NCI-H1930 (cell line): ENCODE measurements around the gene CGNL1.
A peak's percentile ranks its signal among the peaks of the same experiment; 100 is the strongest.

Experiments
- DNase-seq, 2 experiments: peaks; one replicate each; lab custom pipeline; 2025; lab: John Stamatoyannopoulos, UW

Gene CGNL1

DNA sequence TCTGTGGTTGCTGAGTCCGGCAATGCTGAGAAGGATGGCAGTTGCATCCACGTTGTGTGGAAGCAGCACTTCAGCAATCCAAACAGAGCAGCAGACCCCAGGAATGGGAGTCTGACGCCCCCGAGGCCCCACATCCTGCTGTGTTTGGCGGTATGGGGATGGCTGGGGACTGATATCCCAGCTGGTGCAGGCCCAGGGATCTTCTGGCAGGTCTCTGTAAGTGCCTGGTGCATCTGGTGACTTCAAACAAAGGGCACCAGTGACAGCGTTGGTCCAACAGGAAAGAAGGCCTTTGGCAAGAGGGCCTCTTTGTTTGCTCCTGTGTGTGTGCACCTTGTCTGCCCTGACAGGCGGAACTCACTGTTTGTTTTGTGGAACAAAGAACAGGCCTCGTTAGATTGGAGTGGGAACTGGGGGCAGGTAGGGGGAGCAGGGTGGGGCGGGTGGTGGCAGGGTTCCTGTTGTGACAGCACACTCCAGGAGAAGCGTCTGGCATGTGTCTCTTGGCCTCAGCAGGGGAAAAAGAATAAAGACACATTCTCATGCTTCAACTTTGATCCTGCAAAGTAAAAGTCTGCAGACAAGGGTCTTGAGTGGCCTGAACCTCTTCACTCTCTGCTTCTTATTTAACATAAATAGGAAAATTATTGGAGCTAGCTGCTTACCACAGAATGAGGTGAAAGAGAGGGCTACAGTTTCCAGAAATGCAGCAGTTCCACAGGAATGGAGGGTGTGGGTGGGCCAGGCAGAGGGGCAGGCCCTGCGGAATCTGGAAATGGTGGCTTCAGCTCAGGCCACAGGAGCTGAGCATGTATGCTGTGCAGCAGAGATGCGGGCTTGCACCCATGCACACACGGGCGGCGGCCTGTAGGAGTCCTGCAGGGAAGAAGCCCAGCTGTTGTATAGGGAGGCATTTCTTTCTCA lies 120.9 kb downstream of the CGNL1 start:
- DNase-seq = no peak

DNA sequence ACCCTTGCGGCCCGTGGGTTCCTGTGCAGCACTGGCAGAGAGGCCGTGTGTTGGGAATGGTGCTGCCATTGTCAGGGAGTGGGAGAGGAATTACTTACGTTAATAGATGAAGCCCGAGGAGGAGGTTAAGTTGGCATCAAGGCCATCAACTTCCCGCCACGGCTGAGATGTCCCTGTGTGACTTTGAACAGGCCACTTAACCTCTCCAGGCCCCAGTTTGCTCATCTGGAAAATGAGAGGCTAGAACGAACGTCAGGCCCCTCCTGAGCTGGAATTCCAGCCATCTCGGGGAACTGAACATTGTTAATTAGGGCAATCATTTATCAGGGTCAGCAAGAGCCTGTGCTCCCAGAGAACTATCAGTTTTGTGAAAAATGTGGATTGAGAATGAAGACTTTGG lies 124.0 kb downstream of the CGNL1 start:
- no peak for DNase-seq

DNA sequence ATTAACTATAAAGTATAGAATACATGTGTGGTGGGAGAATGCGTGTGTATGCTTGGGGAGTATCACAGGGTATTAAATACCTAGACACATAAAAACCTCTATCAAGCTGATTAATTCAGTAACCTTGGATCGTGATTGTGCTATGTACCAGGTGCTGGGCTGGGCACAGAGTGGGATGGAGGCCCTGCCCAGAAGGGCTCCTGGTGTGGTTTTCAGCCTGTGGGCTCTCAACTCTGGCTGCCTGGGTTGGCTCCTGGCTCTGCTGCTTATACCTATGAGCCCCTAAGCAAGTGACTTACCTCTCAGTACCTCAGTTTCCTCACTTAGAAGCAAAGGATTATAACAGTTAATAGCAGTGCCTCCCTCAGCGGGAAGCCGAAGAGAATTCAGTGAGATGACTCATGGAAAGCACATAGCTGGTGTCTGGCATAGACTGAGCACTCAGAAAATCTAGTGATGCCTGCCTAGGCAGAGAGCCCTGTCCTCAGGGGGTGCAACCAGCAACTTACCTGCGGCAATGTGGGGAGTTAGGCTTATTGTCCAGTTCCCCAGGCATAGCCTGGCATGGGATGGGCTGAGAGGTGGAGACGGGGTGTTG lies 124.8 kb downstream of the CGNL1 start:
- DNase-seq = no peak

DNA sequence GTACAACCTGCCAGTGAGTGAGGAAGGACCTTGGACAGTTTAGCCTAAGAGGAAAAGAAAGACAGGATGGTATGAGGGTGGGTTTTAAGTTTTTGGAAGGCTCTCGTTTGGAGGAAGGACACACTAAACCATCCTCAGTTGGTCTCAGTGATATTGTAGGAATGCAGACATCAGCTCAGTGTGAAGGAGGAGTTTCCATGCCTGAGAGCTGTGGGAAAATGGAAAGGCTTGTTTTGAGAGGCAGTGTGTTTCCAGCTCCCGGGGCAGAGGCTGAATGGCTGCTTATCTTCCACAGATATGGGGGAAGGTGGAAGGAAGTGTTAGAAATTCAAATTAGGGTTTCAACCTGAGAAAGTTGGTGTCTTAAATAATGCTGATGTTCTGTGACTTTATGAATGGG lies 125.8 kb downstream of the CGNL1 start:
- DNase-seq = no peak

DNA sequence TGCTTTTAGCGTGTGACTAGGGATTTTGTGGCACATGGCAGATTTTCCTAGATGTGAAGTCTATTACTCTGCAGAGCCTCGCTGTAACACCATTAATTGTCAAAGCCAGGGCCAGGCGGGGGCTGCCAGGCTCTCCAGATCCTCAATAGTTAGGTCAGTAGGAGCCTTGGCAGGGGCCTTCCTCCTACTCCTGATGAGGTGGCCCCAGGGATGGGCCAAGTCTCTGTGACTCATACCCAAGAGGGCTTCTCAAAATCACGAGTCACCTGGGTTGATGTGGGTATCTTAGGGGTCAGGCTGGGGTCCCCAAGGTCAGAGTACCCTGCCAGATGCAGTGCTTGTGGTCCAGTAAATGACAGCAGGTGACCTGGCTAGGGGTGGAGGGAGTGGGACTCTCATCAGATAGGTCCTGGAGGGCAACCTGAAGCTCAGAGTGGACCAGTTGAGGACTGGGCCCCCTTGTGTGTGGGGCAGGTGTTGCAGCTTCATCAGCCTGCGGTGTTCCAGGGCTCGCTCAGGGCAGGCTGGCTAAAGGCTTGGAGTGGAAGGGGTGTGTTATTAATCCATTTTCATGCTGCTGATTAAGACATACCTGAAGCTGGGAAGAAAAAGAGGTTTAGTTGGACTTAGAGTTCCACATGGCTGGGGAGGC lies 126.9 kb downstream of the CGNL1 start:
- DNase-seq = no peak

DNA sequence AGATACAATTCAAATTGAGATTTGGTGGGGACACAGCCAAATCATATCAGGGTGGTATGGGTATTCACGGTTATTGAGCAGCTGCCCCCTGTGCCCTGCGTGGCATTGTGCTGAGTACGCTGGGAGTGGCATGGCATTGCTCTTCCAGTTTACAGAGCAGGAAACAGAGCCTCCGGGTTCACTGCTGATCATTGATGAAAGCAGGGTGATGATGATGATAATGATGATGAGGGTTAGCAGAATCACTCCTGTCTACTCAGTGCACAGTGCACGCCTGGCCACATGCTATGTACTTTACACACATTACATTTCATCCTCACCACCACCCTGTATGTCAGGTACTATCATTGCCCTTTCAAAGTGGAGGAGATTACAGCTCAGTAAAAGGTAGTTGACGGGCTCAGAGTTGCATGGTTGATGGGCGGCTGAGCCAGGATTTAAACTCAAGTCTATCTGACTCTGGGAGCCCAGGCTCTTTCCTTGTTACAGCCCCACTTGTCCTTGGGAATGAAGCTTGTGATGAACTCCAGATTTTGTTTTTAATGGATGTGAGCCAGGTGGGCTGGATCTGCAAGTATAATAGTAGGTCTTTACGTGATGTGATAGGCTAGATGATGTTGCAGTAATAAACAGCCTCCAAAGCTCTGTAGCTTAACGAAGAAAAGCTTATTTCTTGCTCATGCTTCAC lies 127.8 kb downstream of the CGNL1 start:
- DNase-seq = no peak

DNA sequence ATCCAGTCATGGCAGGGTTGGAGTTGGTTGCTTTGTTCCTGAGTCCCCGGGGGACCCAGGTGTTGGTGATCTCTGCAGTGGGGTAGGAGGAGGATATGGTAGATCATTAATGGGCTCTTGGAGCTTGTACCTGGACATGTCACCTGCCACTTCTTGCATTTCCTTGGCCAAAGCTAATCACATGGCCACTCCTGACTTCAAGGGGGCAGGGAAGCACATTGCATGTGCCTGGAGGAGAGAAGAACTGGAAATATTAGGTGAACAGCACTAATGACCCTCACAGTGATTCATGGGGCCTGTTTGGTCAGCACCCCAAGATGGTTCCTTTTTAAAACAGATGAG lies 128.3 kb downstream of the CGNL1 start:
- no peak for DNase-seq

DNA sequence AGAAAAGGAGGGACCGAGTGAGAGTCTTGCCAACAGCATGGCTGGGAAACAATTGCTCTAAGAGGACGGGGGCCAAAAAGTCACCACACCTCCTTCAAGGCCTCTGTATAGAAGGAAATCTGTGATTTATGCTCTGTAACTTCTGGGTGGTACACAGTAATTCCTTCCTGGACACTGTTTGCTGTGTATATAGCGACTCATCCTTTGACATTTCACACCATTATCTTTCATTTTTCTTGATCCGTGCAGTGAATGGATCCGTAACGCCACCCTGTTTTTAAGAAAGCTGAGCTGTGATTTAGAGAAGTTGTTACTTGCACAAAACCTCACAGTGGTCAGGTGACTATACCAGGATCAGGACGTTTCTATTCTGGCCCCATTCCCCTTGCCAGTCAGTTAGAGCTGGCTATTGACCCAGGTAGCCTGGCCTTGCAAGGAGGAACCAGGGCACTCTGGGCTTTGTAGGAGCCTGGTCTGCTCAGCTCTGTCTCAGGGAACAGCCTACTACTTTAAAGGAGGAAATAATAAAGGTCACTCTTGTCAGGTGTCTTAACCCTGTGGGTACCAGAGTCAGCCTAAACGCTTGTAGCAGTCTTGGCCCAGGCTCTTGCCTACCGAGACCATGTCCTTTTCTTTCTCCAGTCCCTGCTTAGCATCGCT lies 128.9 kb downstream of the CGNL1 start:
- DNase-seq = no peak

DNA sequence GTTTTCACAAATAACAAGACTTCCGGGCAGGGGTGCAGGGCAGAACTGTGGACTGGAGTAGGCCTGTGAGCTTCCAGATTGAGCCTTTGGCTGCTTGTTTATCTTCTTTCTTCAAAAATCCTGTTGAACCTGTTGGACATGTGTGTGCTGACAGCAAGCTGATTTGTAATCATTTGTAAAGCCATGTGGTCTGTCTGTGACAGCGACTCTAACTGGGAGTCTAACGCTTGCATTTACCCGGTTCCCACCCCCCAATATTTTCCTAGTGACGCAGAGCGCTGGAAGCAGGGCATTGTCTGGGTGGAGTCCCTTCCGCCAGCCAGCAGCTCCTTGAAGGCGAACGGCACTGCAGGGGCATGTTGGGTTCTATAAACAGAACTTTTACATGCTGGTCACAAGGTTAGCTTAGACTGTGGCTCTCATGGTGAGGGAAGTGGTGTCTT lies 129.7 kb downstream of the CGNL1 start:
- DNase-seq = no peak

DNA sequence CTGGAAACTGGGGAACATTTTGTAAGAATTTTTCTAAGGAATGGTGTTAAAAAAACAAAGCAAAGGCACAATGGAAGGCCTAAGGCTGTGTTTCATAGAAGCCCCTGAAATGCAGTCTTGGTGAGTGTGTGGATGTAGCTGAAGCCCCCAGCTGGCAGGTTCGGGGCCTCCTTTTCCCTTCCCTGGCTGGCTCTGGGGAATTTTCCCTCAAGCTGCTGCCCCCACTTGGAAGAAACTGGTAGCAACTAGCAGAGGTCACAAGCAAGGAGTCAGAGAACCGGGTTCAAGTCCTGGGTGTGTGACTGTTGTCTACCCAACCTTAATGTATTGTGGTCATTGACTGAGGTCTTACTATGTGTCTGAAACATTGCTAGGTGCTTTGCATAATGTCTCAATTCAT lies 130.1 kb downstream of the CGNL1 start:
- no peak for DNase-seq

DNA sequence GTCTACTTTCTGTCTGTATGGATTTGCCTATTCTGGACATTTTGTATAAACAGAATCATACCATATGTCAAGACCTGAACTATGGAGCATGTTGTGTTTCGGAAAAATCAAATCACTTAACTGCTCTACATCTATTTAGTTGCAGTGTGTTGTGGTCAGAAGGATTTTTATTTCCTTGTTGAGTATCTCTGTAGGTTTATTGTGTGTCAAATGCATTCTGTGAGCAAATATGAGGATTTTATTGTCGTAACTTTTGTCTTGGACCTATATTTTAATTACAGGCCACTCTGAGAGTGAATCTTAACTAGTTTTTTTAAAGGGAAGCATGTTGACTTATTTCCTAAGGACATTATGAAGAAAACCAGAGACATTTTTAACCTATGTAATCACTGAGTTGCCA lies 130.8 kb downstream of the CGNL1 start:
- DNase-seq = no peak

DNA sequence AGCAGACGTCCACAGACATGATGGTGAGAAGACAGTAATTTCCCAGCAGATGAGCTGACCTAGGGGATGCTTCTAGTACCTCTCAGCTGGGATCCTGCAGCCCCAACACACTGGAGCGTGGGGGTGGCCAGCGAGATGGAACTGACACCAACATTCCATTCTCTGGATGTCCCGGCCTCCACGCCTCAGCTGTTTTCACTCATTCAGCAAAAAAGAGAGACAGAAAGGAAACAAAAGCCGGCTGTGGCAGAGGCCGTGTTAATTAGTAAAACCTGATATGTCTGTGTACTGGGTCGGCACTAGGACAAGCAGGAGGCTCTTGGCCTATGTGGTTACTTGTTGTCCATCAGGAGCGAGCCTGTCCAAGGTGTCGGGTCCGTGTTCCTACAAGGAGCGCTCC lies 132.8 kb downstream of the CGNL1 start:
- no peak for DNase-seq

DNA sequence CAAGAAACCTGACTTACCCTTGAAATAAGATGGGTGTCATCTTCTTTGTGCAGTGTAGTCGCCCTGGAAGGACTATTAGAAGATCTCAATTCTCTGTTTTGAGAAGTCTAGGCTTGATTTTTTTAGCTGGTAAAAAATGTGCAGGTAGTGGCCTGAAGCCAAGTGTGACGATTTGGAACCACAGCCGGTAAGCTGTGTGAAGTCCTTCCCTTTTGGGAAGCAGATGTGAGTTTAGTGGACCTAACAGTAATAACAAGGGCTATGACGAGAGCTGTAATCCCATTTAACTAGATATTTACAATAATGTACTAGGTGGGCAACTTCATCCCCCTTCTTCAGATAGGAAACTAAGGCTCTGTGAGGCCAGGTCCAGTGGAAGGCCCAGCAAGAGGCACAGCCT lies 133.7 kb downstream of the CGNL1 start:
- no peak for DNase-seq

DNA sequence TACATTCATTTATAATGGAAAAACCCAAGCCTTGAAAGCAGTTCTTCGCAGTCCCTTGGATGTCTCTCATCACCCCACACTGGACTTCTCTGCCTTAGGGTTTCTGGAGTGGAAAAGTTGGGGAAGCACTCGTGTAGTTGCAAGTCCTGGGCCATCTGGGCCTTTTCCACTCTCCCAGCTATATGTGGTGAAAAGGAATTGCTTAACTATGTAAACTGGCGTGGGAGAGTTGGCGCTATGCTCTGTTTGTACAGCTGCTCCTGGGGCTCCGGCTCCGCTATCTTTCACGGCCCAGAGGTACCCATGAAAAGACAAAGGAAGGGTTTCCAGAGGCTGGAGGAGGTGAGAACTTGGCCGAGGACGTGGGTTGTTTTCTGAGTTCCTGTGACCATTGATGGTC lies 134.3 kb downstream of the CGNL1 start:
- DNase-seq = peak in 1 of 2 experiments; percentile 31

DNA sequence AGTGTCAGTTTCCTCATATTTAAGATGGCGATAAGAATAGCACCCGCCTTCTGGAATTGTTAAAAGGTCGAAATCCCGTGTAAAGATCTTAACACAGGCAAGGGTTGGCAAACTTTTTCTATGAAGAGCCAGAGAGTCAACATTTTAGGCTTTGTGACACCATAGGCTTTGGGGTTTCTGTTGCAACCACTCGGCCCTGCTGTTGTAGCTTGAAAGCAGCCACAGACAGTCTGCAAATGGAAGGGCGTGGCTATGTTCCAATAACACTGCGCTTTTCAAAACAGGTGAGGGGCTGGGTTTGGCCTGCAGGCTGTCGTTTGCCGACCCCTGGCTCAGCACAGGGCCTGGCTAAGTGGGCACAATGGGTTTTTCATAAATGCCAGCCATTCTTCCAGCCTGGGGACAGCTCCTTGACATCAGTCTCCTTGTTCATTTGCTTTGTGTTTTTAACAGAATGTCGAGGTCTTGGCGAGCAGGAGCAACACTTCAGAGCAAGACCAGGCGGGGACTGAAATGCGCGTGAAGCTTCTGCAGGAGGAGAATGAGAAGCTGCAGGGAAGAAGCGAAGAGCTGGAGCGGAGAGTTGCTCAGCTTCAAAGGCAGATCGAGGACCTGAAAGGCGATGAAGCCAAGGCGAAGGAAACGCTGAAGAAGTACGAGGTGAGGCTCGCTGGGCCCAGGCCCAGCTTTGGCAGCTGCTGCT lies 140.2 kb downstream of the CGNL1 start:
- no peak for DNase-seq

DNA sequence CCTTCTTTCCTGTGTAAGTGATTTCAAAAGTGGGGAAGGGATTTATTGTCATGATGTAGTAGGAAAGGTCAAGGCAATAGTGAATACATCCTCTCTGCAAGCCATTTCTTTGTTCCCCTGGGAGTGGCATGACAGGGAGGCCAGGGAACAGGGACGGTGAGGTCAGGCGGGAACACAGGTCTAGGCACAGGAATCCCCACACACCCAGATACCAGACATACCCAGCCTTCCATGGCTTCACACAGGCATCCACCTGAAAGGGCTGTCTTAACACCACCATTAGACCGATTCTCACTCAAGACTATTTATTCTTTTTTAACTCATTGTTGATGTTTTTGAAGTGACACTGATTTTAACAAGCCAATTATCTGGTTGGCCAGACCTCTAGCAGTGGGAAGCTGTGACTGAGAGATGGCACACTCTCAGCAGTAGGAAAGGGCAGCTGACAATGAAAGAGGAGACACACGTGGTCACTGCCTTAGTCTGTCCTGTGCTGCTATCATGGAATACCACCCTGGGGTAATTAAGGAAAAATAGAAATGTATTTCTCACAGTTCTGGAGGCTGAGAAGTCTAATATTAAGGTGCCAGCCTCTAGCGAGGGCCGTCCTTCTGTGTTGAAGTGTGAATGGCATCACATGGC lies 140.8 kb downstream of the CGNL1 start:
- DNase-seq = no peak

DNA sequence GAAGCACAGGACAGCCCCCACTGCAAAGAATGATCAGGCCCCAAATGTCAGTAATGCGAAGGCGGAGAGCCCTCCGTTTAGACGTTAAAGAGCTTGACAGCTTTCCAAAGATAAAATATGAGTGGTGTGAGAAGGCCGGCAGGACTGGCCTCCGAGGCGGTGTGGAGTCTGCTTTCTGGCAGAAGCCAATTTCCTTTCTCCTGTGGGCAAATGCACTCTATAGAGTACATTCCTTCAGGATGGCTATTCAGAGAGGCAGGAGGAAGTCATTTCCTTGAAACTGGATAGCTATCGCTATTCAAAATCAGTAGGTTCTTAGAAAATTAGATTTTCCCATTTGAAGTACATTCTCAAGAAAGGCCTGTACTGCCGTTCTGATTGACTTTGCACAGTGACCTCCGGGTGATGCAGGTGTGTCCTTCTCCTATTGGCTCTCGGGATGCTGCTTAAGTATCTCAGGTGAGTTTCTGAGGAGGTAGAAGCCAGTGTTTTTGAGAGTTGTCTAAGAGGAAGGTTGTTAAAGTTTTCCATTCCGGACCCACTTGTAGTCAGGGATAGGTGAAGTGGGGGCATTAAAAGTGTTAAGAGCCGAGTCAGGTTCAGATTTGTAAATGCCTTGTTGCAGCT lies 142.6 kb downstream of the CGNL1 start:
- DNase-seq = no peak

DNA sequence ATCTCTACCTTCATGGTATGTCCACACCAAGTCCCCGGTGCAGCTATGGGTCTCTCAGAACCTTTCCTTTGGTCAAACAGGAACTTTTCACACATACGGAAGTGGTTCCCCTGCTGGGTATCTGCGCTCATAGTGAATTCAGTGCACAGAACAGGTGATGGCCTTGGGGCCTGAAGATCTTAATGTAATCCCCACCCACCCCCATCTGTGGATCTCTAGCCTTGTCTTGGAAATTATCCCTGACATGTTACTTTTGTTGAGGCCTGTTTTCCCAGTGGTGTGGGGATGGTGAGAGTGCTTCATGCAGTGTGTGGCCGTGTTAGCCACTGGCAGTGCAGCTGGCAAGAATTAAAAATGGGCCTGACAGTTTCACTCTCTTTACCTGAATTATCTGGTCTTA lies 143.5 kb downstream of the CGNL1 start:
- no peak for DNase-seq

DNA sequence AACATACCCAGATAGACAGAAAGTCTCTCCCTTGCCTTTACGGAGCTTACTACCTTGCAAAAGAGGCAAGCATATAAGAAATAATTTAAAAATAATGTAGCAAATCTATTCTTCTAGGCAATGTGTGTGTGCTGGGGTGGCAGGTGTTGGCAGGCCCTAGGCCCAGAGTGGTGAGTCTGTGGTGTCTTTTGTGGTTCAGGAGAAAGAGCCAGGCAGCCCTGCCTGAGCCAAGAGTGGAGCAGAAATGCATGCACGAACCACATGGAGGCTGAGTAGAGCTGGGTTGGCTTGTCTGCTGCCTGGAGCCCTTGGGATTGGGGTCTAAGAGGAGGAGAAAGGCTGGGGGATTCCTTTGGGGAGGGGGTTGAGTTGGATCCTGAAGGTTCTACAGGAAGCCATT lies 145.2 kb downstream of the CGNL1 start:
- DNase-seq = no peak

DNA sequence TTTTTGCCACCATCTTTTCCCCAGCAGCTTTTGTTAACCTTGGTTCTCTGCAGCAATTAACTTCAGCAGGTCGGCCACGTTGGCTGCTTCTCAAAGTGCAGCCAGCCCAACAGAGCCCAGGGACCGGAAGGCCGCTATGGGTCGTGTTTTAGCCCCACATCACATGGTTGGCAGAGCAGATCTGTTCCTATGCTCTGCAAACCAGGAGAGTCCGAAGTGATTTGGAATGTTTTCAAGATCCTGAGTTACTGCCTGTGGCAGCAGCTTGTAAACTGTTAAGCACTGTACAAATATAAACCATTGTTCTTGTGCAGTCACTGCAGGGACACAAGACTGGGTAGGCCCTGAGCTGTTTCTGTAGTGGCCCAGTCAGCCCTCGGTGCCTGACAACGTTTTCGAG lies 145.8 kb downstream of the CGNL1 start:
- no peak for DNase-seq
